Nucleus accumbens (tissue), 56 donors: ENCODE results near the gene ENTPD3.
A peak's percentile ranks its signal among the peaks of the same experiment; 100 is the strongest.

Experiments used
- DNase-seq, 56 donors: peaks; one replicate each; lab custom pipeline; 2025; lab: John Stamatoyannopoulos, UW

Gene ENTPD3

GRCh38 chr3:40387001-40387894 lies at the start of gene ENTPD3:
ENTPD3 (plus strand) TSS chr3:40387184; CDS start chr3:40388058, 874 bp downstream.
- peak in 18 of 56 donors; percentile 6 to 48 (median 27) for DNase-seq

GRCh38 chr3:40339871-40340270 lies 47.1 kb upstream of the ENTPD3 start:
- no peak for DNase-seq

- no peak for DNase-seq
These were observed 46.3 kb upstream of the ENTPD3 start for GRCh38 chr3:40340541-40341170.

GRCh38 chr3:40341671-40342070 lies 45.3 kb upstream of the ENTPD3 start:
- DNase-seq = no peak

- DNase-seq = no peak
These were observed 36.5 kb upstream of the ENTPD3 start for GRCh38 chr3:40350529-40350928.

GRCh38 chr3:40355410-40355809 lies 31.6 kb upstream of the ENTPD3 start:
- DNase-seq = no peak

- DNase-seq = no peak
These were observed 28.5 kb upstream of the ENTPD3 start for GRCh38 chr3:40358454-40358853.

- DNase-seq = no peak
These were observed 23.3 kb upstream of the ENTPD3 start for GRCh38 chr3:40363674-40364073.

- peak in 2 of 56 donors; percentile 3 to 12 for DNase-seq
These were observed 20.5 kb upstream of the ENTPD3 start for GRCh38 chr3:40366203-40367162.

GRCh38 chr3:40369716-40370115 lies 17.3 kb upstream of the ENTPD3 start:
- DNase-seq = no peak

GRCh38 chr3:40377822-40378221 lies 9.2 kb upstream of the ENTPD3 start:
- no peak for DNase-seq

GRCh38 chr3:40379674-40380306 lies 7.2 kb upstream of the ENTPD3 start:
- no peak for DNase-seq

- DNase-seq = no peak
These were observed 4.9 kb upstream of the ENTPD3 start for GRCh38 chr3:40381904-40382616.

- no peak for DNase-seq
These were observed 4.4 kb upstream of the ENTPD3 start for GRCh38 chr3:40382617-40382979.

- DNase-seq = no peak
These were observed 771 bp upstream of the ENTPD3 start for GRCh38 chr3:40386213-40386612.

GRCh38 chr3:40387895-40388254 lies 891 bp downstream of the ENTPD3 start:
- peak in 3 of 56 donors; percentile 6 to 8 (median 7) for DNase-seq

- no peak for DNase-seq
These were observed 9.4 kb downstream of the ENTPD3 start for GRCh38 chr3:40396406-40396805.

- DNase-seq = no peak
These were observed 10.1 kb downstream of the ENTPD3 start for GRCh38 chr3:40397129-40397528.

- no peak for DNase-seq
These were observed 10.9 kb downstream of the ENTPD3 start for GRCh38 chr3:40397912-40398311.

GRCh38 chr3:40398346-40398745 lies 11.4 kb downstream of the ENTPD3 start:
- no peak for DNase-seq
